ENCODE results near the gene DUSP22. TPM values are rescaled to one million over a fixed set of nuclear protein-coding genes. Genes with fewer than 3 reads are reported as not detected.

Gene DUSP22
- total RNA-seq, 1 donor from 2014 or later = 34.9 TPM

GRCh38 chr6:394641-395289 is 102.5 kb downstream of the DUSP22 start:
- H3K36me3 ChIP-seq (ENCODE audit: insufficient read depth, low read length) = no peaks in the 10 kb centered on the region
- Mint-ChIP-seq H3K9me3 (ENCODE audit: unreplicated experiment) (no peaks in the 10 kb centered on the region), H3K4me1 (ENCODE audit: low read depth, unreplicated experiment) (peaks cover 2% of the 10 kb centered on the region), H3K27ac (ENCODE audit: unreplicated experiment) (no peak overlapping the region), H3K36me3 (ENCODE audit: low read depth, unreplicated experiment) (no peaks in the 10 kb centered on the region), H3K4me3 (ENCODE audit: unreplicated experiment) (no peak overlapping the region), H3K27me3 (ENCODE audit: low read depth, unreplicated experiment) (peaks cover 74% of the 10 kb centered on the region)
- H4K20me1 ChIP-seq (ENCODE audit: insufficient read depth, low read length) = no peaks in the 10 kb centered on the region
- peaks cover 58% of the 10 kb centered on the region for H3K27me3 ChIP-seq (ENCODE audit: insufficient read depth, low read length)
- H2AFZ ChIP-seq (ENCODE audit: low read depth, low read length) = no peak overlapping the region
- no peak overlapping the region for H3K4me3 ChIP-seq (ENCODE audit: insufficient read depth, low read depth, low read length)
- no peak overlapping the region for H3K27ac ChIP-seq (ENCODE audit: low read depth, low read length)
- TF ChIP-seq EZH2 (IDR thresholded peaks at IDR 0.05; ENCODE audit: insufficient read depth, low read length) = no peak
- TF ChIP-seq, protein P1, sequence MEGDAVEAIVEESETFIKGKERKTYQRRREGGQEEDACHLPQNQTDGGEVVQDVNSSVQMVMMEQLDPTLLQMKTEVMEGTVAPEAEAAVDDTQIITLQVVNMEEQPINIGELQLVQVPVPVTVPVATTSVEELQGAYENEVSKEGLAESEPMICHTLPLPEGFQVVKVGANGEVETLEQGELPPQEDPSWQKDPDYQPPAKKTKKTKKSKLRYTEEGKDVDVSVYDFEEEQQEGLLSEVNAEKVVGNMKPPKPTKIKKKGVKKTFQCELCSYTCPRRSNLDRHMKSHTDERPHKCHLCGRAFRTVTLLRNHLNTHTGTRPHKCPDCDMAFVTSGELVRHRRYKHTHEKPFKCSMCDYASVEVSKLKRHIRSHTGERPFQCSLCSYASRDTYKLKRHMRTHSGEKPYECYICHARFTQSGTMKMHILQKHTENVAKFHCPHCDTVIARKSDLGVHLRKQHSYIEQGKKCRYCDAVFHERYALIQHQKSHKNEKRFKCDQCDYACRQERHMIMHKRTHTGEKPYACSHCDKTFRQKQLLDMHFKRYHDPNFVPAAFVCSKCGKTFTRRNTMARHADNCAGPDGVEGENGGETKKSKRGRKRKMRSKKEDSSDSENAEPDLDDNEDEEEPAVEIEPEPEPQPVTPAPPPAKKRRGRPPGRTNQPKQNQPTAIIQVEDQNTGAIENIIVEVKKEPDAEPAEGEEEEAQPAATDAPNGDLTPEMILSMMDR (IDR thresholded peaks at IDR 0.05; ENCODE audit: insufficient read depth, low read depth, low read length) = no peak
- H3K9ac ChIP-seq (ENCODE audit: low read length) = no peak overlapping the region
- FAIRE-seq = no peak
- H3K9me3 ChIP-seq (ENCODE audit: insufficient read depth, low read depth, low read length) = no peaks in the 10 kb centered on the region
- no peaks in the 10 kb centered on the region for H3K79me2 ChIP-seq (ENCODE audit: insufficient read depth, low read length)
- H3K4me1 ChIP-seq (ENCODE audit: insufficient read depth, low read length) = no peaks in the 10 kb centered on the region
- H3K4me2 ChIP-seq (ENCODE audit: low read length) = no peak overlapping the region
- no peak for DNase-seq (ENCODE audit: low read depth)

DNA sequence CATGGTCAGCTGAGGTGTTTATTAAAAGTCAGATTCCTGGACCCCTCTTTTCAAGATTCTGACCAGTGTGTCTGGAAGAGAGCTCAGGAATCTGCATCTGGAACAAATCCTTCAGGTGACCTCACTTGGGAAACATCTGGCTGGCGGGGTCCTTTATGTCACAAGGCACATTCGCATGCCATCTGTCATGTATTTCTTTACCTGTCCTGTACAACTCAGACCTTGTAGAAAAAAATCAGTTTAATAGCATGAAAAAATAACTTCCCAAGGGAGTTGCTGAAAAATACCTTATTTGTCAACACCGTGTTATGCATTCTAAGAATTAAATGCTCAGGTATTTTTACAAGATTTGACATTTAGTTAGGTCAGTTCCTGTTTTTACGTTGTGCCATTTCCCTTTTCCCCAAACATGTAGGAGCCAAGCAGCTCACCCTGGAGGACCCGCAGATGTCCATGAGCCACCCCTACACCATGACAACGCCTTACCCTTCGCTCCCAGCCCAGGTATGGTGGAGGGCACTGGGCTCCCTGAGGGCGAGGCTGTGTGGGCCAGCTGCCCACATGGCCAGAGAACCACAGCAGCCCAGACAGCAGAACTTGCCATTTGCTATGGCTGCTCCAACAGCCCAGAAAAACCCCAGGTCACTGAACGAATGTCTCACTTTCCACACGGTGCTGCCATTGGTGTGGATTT is 103.3 kb downstream of the DUSP22 start:
- Mint-ChIP-seq H3K27ac (ENCODE audit: unreplicated experiment) (no peak overlapping the region), H3K4me3 (ENCODE audit: unreplicated experiment) (no peak overlapping the region), H3K36me3 (ENCODE audit: low read depth, unreplicated experiment) (no peaks in the 10 kb centered on the region), H3K4me1 (ENCODE audit: low read depth, unreplicated experiment) (peaks cover 2% of the 10 kb centered on the region), H3K27me3 (ENCODE audit: low read depth, unreplicated experiment) (peaks cover 73% of the 10 kb centered on the region), H3K9me3 (ENCODE audit: unreplicated experiment) (no peaks in the 10 kb centered on the region)
- no peaks in the 10 kb centered on the region for H3K79me2 ChIP-seq (ENCODE audit: insufficient read depth, low read length)
- H3K9ac ChIP-seq (ENCODE audit: low read length) = no peak overlapping the region
- H3K4me2 ChIP-seq (ENCODE audit: low read length) = no peak overlapping the region
- TF ChIP-seq, protein P1 (IDR thresholded peaks at IDR 0.05; ENCODE audit: insufficient read depth, low read depth, low read length) = no peak
- no peak for TF ChIP-seq EZH2 (IDR thresholded peaks at IDR 0.05; ENCODE audit: insufficient read depth, low read length)
- no peaks in the 10 kb centered on the region for H3K4me1 ChIP-seq (ENCODE audit: insufficient read depth, low read length)
- H2AFZ ChIP-seq (ENCODE audit: low read depth, low read length) = no peak overlapping the region
- H3K27ac ChIP-seq (ENCODE audit: low read depth, low read length) = no peak overlapping the region
- DNase-seq (ENCODE audit: low read depth) = no peak
- no peaks in the 10 kb centered on the region for H3K36me3 ChIP-seq (ENCODE audit: insufficient read depth, low read length)
- H3K4me3 ChIP-seq (ENCODE audit: insufficient read depth, low read depth, low read length) = no peak overlapping the region
- no peaks in the 10 kb centered on the region for H3K9me3 ChIP-seq (ENCODE audit: insufficient read depth, low read depth, low read length)
- H4K20me1 ChIP-seq (ENCODE audit: insufficient read depth, low read length) = no peaks in the 10 kb centered on the region
- FAIRE-seq = no peak
- peaks cover 51% of the 10 kb centered on the region for H3K27me3 ChIP-seq (ENCODE audit: insufficient read depth, low read length)

DNA sequence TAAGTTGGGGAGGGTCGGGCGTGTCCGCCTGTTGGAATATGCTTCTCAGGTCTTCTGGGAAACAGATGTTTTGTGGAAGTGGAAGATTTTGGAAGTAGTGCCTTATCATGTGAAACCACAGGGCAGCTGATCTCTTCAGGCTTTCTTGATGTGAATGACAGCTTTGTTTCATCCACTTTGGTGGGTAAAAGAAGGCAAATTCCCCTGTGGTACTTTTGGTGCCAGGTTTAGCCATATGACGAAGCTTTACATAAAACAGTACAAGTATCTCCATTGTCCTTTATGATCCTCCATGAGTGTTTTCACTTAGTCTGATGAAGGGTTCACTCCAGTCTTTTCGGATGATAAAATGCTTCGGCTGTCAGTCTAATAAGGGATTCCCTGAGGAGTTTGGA is 103.8 kb downstream of the DUSP22 start:
- Mint-ChIP-seq H3K9me3 (ENCODE audit: unreplicated experiment) (no peaks in the 10 kb centered on the region), H3K36me3 (ENCODE audit: low read depth, unreplicated experiment) (no peaks in the 10 kb centered on the region), H3K27me3 (ENCODE audit: low read depth, unreplicated experiment) (peaks cover 69% of the 10 kb centered on the region), H3K27ac (ENCODE audit: unreplicated experiment) (no peak overlapping the region), H3K4me1 (ENCODE audit: low read depth, unreplicated experiment) (peaks cover 2% of the 10 kb centered on the region), H3K4me3 (ENCODE audit: unreplicated experiment) (no peak overlapping the region)
- Histone ChIP-seq H2AFZ (ENCODE audit: low read depth, low read length) (no peak overlapping the region), H3K4me1 (ENCODE audit: insufficient read depth, low read length) (no peaks in the 10 kb centered on the region), H3K4me2 (ENCODE audit: low read length) (no peak overlapping the region), H3K27me3 (ENCODE audit: insufficient read depth, low read length) (peaks cover 45% of the 10 kb centered on the region), H3K79me2 (ENCODE audit: insufficient read depth, low read length) (no peaks in the 10 kb centered on the region), H3K27ac (ENCODE audit: low read depth, low read length) (no peak overlapping the region), H3K9ac (ENCODE audit: low read length) (no peak overlapping the region), H3K36me3 (ENCODE audit: insufficient read depth, low read length) (no peaks in the 10 kb centered on the region), H3K4me3 (ENCODE audit: insufficient read depth, low read depth, low read length) (no peak overlapping the region), H4K20me1 (ENCODE audit: insufficient read depth, low read length) (no peaks in the 10 kb centered on the region), H3K9me3 (ENCODE audit: insufficient read depth, low read depth, low read length) (no peaks in the 10 kb centered on the region)
- DNase-seq (ENCODE audit: low read depth) = no peak
- TF ChIP-seq, protein P1 (IDR thresholded peaks at IDR 0.05; ENCODE audit: insufficient read depth, low read depth, low read length) = no peak
- TF ChIP-seq EZH2 (IDR thresholded peaks at IDR 0.05; ENCODE audit: insufficient read depth, low read length) = no peak
- FAIRE-seq = no peak
